Activated naive CD4-positive, alpha-beta T cell treated with anti-CD3 and anti-CD28 coated beads, Interleukin-2, amount 10 ng/mL, durations not matched to agents 7 days and 5 days (primary cell): Measurements from ENCODE around the gene YJEFN3.

Source experiments
- CTCF ChIA-PET: fragments of 350-600 bp; sonication (Branson Sonifier 250); formaldehyde crosslinking; loops from one replicate; lab custom pipeline; 2021; ENCODE audit warnings: antibody characterized with exemption; lab: Charles Lee
- DNase-seq: peaks from one replicate; pipeline ENCODE4 v3.0.0-alpha.2; 2020
- H3K27ac Mint-ChIP-seq: one replicate; pipeline ENCODE4 v1.8.0; 2021; ENCODE audit warnings: mild to moderate bottlenecking, moderate library complexity, mixed read lengths
- H3K27me3 Mint-ChIP-seq: one replicate; pipeline ENCODE4 v1.8.0; 2021; ENCODE audit warnings: mild to moderate bottlenecking, mixed read lengths
- H3K36me3 Mint-ChIP-seq: one replicate; pipeline ENCODE4 v1.8.0; 2021; ENCODE audit warnings: mixed read lengths
- H3K4me1 Mint-ChIP-seq: one replicate; pipeline ENCODE4 v1.8.0; 2021; ENCODE audit warnings: mixed read lengths
- H3K4me3 Mint-ChIP-seq: one replicate; pipeline ENCODE4 v1.8.0; 2021; ENCODE audit warnings: mild to moderate bottlenecking, moderate library complexity, mixed read lengths
- H3K9me3 Mint-ChIP-seq: one replicate; pipeline ENCODE4 v1.8.0; 2021; ENCODE audit warnings: mixed read lengths

The YJEFN3 gene

GRCh38 chr19:19543640-19544039 is 14.9 kb downstream of the YJEFN3 start:
- Mint-ChIP-seq H3K27me3 (peaks cover 54% of the 10 kb centered on the region), H3K36me3 (no peaks in the 10 kb centered on the region), H3K27ac (no peak overlapping the region), H3K4me3 (no peak overlapping the region), H3K4me1 (peaks cover 23% of the 10 kb centered on the region), H3K9me3 (no peaks in the 10 kb centered on the region)
- CTCF ChIA-PET = interaction anchor here (2.0 kb wide), 1 partner anchor 10 kb away, joined by 11 read pairs; no protein-coding TSS in a partner anchor
- DNase-seq = no peak

- CTCF ChIA-PET = interaction anchor here (2.0 kb wide), 1 partner anchor 9 kb away, joined by 11 read pairs; no protein-coding TSS in a partner anchor
Measured at GRCh38 chr19:19544257-19544953, 15.7 kb downstream of the YJEFN3 start.

GRCh38 chr19:19544954-19545591 is 16.4 kb downstream of the YJEFN3 start:
- Mint-ChIP-seq H3K4me3 (no peak overlapping the region), H3K9me3 (no peaks in the 10 kb centered on the region), H3K4me1 (peaks cover 17% of the 10 kb centered on the region), H3K36me3 (no peaks in the 10 kb centered on the region), H3K27me3 (peaks cover 50% of the 10 kb centered on the region), H3K27ac (no peak overlapping the region)
- no peak for DNase-seq
- CTCF ChIA-PET = no interaction called here

More at GRCh38 chr19:19544257-19544953, 15.7 kb downstream of the YJEFN3 start:
- Mint-ChIP-seq H3K27me3 (peaks cover 53% of the 10 kb centered on the region), H3K4me1 (peaks cover 19% of the 10 kb centered on the region), H3K27ac (no peak overlapping the region), H3K36me3 (no peaks in the 10 kb centered on the region), H3K4me3 (no peak overlapping the region), H3K9me3 (no peaks in the 10 kb centered on the region)
- DNase-seq = no peak

DNA sequence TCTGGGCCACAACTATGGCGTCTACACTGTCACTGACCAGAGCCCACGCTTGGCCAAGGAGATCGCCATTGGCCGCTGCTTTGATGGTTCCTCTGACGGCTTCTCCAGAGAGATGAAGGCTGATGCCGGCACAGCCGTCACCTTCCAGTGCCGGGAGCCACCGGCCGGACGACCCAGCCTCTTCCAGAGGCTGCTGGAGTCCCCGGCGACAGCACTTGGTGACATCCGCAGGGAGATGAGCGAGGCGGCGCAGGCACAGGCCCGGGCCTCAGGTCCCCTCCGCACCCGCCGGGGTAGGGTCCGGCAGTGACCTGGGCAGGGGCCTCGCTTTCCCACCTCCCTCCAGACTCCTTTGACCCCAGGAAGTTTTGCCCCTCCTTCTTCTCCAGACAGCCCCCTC is 17.0 kb downstream of the YJEFN3 start:
- no peaks in the 10 kb centered on the region for H3K36me3 Mint-ChIP-seq
- no peak overlapping the region for H3K4me3 Mint-ChIP-seq
- no peak for DNase-seq
- no peaks in the 10 kb centered on the region for H3K9me3 Mint-ChIP-seq
- peaks cover 44% of the 10 kb centered on the region for H3K27me3 Mint-ChIP-seq
- CTCF ChIA-PET = no interaction called here
- H3K27ac Mint-ChIP-seq = no peak overlapping the region
- H3K4me1 Mint-ChIP-seq = peaks cover 15% of the 10 kb centered on the region

- Mint-ChIP-seq H3K27me3 (peaks cover 35% of the 10 kb centered on the region), H3K4me1 (peaks cover 8% of the 10 kb centered on the region), H3K36me3 (no peaks in the 10 kb centered on the region), H3K27ac (no peak overlapping the region), H3K9me3 (no peaks in the 10 kb centered on the region), H3K4me3 (no peak overlapping the region)
- DNase-seq = no peak
- CTCF ChIA-PET = no interaction called here
Measured at GRCh38 chr19:19546751-19547162, 18.0 kb downstream of the YJEFN3 start.

- DNase-seq = no peak
- no peaks in the 10 kb centered on the region for H3K9me3 Mint-ChIP-seq
- H3K27ac Mint-ChIP-seq = no peak overlapping the region
- CTCF ChIA-PET = interaction anchor here (1.4 to 1.7 kb wide), 2 partner anchors 32 to 96 kb away, joined by 3 read pairs; partner anchors contain the start of genes GMIP, NDUFA13 and TSSK6
- H3K4me1 Mint-ChIP-seq = no peaks in the 10 kb centered on the region
- H3K36me3 Mint-ChIP-seq = no peaks in the 10 kb centered on the region
- H3K27me3 Mint-ChIP-seq = peaks cover 28% of the 10 kb centered on the region
- no peak overlapping the region for H3K4me3 Mint-ChIP-seq
Measured at GRCh38 chr19:19547674-19548336, 19.1 kb downstream of the YJEFN3 start.

DNA sequence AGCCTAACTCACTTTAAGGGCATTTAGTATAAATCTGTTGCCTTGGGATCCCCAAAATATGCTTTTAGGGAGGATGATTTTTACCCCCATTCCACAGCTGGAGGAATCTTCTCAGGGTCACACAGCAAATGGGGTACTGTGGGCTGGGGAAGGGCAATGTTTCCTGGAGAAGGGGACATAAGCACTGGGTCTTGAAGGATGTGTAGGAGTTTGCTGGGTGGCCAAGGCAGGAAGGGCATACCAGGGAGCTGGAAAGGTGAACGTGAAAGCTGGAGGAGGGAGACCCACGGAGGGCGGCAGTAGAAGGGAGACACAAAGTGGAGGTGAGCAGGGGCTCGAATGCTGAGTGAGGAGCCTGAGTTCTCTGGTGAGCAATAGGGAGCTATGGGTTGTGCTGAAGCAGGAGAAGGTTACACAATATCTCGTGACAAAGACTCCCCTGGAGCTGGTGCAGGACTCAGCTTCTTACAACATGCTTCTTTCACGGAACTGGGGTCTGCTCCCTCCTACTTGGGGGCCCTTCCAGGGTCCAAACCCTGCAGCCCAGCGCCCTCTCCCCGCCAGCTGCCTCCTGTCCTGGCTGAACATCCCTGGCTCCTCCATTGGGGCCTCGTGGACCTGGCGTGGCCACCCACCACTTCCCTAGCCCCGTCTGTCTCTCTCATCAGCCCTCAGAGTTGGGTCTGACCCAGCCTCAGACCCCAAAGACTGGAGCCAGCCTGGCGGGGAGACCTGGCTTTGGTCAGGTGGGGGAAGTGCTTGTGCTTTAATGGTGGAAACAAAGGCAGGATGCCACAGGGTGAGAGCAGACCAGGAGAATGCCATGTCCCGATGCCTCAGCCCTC is 20.4 kb downstream of the YJEFN3 start:
- Mint-ChIP-seq H3K27ac (no peak overlapping the region), H3K36me3 (no peaks in the 10 kb centered on the region), H3K4me3 (no peak overlapping the region), H3K4me1 (peaks cover 6% of the 10 kb centered on the region), H3K9me3 (no peaks in the 10 kb centered on the region), H3K27me3 (peaks cover 20% of the 10 kb centered on the region)
- CTCF ChIA-PET = interaction anchor here (1.1 to 1.7 kb wide), 4 partner anchors 9 to 94 kb away, joined by 3 to 6 read pairs (median 3); partner anchors contain the start of genes GMIP, NDUFA13 and TSSK6
- no peak for DNase-seq

DNA sequence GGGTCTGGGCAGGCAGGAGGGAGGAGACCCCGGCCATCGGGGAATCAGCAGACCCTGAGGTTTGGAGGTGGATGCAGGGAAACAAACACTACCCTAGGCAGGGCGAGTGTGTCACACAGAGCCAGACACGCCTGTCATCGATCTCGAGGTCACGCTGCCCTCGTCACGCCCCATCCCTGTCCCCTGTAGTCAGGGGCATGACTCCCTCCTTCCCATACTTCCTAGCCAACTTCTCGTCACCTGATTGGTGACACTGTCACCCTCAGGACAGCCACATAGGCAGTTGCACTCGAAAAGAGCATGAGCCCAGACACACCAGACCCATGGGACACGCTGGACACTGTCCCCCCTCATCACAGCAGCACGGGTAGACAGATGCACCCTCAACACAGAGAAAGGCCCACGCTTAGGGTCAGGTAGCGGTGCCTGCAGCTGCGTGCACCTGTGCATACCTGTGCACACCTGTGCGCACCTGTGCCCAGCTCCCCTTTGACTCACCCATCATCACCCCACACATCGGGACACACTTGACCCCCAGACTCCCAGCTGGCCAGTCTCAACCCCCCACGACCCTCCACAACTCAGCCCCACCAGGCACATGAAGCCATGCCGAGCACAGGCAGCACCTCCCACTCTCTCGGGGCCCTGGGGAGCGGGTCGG is 21.2 kb downstream of the YJEFN3 start:
- Mint-ChIP-seq H3K27ac (no peak overlapping the region), H3K4me1 (peaks cover 9% of the 10 kb centered on the region), H3K9me3 (no peaks in the 10 kb centered on the region), H3K36me3 (no peaks in the 10 kb centered on the region), H3K27me3 (peaks cover 20% of the 10 kb centered on the region), H3K4me3 (no peak overlapping the region)
- CTCF ChIA-PET = interaction anchor here (1.1 kb wide), 1 partner anchor 8 kb away, joined by 3 read pairs; no protein-coding TSS in a partner anchor
- no peak for DNase-seq

DNA sequence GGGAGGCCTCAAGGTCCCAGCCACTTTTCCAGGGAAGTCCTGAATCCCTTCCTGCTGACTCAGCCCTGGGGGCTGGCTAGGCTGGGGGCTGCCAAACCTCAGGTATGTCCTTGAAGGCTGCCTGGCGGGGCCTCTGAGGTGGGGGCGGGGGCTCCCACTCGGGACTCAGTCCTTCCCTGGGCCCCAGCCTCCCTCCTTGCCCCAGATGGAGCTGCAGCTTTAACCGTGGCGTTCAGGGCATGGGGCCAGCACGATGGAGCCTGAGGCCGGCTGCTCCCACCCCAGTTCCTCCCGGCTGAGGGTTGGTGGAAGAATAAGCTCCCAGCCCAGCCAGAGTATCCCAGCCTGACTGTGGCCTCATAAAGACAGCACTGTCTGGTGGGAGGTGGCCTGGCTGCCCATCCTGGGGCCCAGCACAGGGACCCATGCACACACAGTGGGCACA is 21.8 kb downstream of the YJEFN3 start:
- CTCF ChIA-PET = interaction anchor here (1.4 to 5.9 kb wide), 2 partner anchors 19 to 62 kb away, joined by 4 to 32 read pairs; no protein-coding TSS in a partner anchor
- DNase-seq = no peak
- H3K4me1 Mint-ChIP-seq = peaks cover 9% of the 10 kb centered on the region

GRCh38 chr19:19550972-19551852 is 22.5 kb downstream of the YJEFN3 start:
- H3K4me1 Mint-ChIP-seq = peaks cover 9% of the 10 kb centered on the region
- peaks cover 20% of the 10 kb centered on the region for H3K27me3 Mint-ChIP-seq
- no peak overlapping the region for H3K27ac Mint-ChIP-seq
- DNase-seq = no peak
- CTCF ChIA-PET = interaction anchor here (0.7 to 5.9 kb wide), 5 partner anchors 10 to 93 kb away, joined by 3 to 32 read pairs (median 4); no protein-coding TSS in a partner anchor
- H3K36me3 Mint-ChIP-seq = no peaks in the 10 kb centered on the region
- H3K9me3 Mint-ChIP-seq = no peaks in the 10 kb centered on the region
- H3K4me3 Mint-ChIP-seq = no peak overlapping the region

More for the DNA sequence above, 21.8 kb downstream of the YJEFN3 start:
- Mint-ChIP-seq H3K9me3 (no peaks in the 10 kb centered on the region), H3K4me3 (no peak overlapping the region), H3K27ac (no peak overlapping the region), H3K27me3 (peaks cover 20% of the 10 kb centered on the region), H3K36me3 (no peaks in the 10 kb centered on the region)

DNA sequence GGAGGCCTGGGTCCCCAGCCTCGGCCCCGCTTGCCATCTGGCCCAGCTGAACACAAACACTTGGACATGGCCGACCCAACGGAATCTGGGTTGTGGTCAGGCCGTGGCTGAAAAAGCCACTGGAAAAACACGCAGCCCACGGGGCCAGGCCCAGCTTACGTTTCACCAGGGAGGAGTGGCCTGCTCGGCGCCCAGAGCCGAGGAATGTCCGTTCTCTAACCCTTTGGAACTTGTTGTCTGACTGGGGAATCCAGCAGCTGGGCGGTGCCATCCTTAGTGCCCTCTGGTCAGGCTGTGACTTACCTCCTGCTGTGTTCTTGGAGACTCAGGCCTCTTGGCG is 23.1 kb downstream of the YJEFN3 start:
- no peak for DNase-seq
- no peaks in the 10 kb centered on the region for H3K9me3 Mint-ChIP-seq
- no peak overlapping the region for H3K4me3 Mint-ChIP-seq
- H3K4me1 Mint-ChIP-seq = peaks cover 9% of the 10 kb centered on the region
- CTCF ChIA-PET = interaction anchor here (0.7 to 5.9 kb wide), 6 partner anchors 9 to 92 kb away, joined by 3 to 32 read pairs (median 4); no protein-coding TSS in a partner anchor
- no peaks in the 10 kb centered on the region for H3K36me3 Mint-ChIP-seq
- no peak overlapping the region for H3K27ac Mint-ChIP-seq
- peaks cover 20% of the 10 kb centered on the region for H3K27me3 Mint-ChIP-seq

DNA sequence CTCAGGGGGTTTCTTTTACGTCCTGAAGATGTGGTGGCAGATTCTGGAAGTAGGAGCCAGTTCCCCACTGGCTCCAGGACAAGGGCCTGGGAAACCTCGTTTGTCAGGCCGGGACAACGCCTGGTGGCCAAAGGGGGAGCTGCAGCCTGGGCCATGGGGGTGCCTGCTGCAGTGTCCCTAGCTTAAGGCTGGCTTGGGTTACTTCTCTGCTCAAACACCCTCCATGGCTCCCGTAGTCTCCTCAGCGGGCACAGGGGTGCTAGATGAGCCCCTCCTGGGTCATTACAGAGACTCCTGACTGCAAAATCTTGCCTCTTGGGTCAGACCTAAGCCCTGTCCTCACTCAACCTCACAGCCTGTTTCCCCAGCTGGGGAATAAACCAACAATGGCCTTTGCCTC is 24.1 kb downstream of the YJEFN3 start:
- CTCF ChIA-PET = interaction anchor here (1.0 to 5.9 kb wide), 7 partner anchors 8 to 91 kb away, joined by 3 to 32 read pairs (median 4); partner anchors contain the start of gene GMIP
- Mint-ChIP-seq H3K4me3 (no peak overlapping the region), H3K9me3 (no peaks in the 10 kb centered on the region), H3K36me3 (no peaks in the 10 kb centered on the region), H3K4me1 (peaks cover 9% of the 10 kb centered on the region), H3K27ac (no peak overlapping the region), H3K27me3 (peaks cover 14% of the 10 kb centered on the region)
- peak; percentile 39 for DNase-seq
